GM13976 (cell line): ENCODE data around the gene CCDC126.
"Not testable (repeated sequence)": the region's sequence is repeated elsewhere in the genome, so short reads cannot be mapped to it uniquely, and the experiment has no call there.

Source experiments
- DNase-seq: peaks from one replicate; pipeline ENCODE4 v3.0.0; 2012; ENCODE audit warnings: low spot score
- in situ Hi-C: fragments of 300-500 bp; cut with MboI; formaldehyde crosslinking; loops from one replicate; pipeline ENCODE4 v1.12.0; 2022; ENCODE audit warnings: low sequenced_read_pairs, mixed read lengths, inconsistent platforms; ENCODE audit not compliant: unreplicated experiment
- TF ChIP-seq, protein P1 (sequence below): IDR thresholded peaks from 2 replicates; pipeline ENCODE4 v1.5.1; 2012; ENCODE audit warnings: borderline replicate concordance, mild to moderate bottlenecking; ENCODE audit not compliant: insufficient read depth; ENCODE audit errors: extremely low read depth, missing control alignments, control extremely low read depth

The CCDC126 gene, protein sequence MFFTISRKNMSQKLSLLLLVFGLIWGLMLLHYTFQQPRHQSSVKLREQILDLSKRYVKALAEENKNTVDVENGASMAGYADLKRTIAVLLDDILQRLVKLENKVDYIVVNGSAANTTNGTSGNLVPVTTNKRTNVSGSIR

GRCh38 chr7:23597094-23598091, at the start of gene CCDC126:
CCDC126 (plus strand) TSS chr7:23597382; CDS start chr7:23611316, 13,934 bp downstream.
- peak; percentile 90 for DNase-seq
- in situ Hi-C loops: no loop called here

GRCh38 chr7:23547662-23548061, 49.5 kb upstream of the CCDC126 start:
- no peak for DNase-seq
- in situ Hi-C loops: loop anchor here (10.0 kb wide), 1 partner anchor 273 kb away; no protein-coding TSS in a partner anchor
- TF ChIP-seq, protein P1, sequence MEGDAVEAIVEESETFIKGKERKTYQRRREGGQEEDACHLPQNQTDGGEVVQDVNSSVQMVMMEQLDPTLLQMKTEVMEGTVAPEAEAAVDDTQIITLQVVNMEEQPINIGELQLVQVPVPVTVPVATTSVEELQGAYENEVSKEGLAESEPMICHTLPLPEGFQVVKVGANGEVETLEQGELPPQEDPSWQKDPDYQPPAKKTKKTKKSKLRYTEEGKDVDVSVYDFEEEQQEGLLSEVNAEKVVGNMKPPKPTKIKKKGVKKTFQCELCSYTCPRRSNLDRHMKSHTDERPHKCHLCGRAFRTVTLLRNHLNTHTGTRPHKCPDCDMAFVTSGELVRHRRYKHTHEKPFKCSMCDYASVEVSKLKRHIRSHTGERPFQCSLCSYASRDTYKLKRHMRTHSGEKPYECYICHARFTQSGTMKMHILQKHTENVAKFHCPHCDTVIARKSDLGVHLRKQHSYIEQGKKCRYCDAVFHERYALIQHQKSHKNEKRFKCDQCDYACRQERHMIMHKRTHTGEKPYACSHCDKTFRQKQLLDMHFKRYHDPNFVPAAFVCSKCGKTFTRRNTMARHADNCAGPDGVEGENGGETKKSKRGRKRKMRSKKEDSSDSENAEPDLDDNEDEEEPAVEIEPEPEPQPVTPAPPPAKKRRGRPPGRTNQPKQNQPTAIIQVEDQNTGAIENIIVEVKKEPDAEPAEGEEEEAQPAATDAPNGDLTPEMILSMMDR: no peak

More at GRCh38 chr7:23597094-23598091, at the start of gene CCDC126:
- TF ChIP-seq, protein P1: no peak

- TF ChIP-seq, protein P1: no peak
- DNase-seq: no peak
- in situ Hi-C loops: no loop called here
These were observed 38.9 kb upstream of the CCDC126 start for GRCh38 chr7:23558303-23558702.

- DNase-seq: peak; percentile 80
- in situ Hi-C loops: no loop called here
- TF ChIP-seq, protein P1: peak; percentile 67
These were observed 26.5 kb upstream of the CCDC126 start for GRCh38 chr7:23570592-23571200.

DNA sequence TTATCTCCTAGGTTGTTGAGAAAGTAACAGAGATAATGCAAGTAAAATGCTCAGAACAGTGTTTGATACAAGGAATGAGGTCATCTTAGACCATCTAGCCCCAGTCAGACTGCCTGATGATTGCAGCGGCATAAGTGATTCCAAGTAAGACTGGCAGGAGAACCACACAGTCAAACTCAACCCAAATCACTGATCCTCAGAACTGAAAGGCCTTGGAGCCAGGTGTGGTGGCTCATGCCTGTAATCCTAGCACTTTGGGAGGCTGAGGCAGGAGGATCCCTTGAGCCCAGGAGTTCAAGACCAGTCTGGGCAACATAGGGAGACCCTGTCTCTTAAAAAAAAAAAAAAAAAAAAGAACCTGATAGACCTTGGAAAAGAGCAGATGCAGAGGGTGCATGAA, 15.2 kb upstream of the CCDC126 start:
- DNase-seq, in situ Hi-C loops: not testable (repeated sequence)

DNA sequence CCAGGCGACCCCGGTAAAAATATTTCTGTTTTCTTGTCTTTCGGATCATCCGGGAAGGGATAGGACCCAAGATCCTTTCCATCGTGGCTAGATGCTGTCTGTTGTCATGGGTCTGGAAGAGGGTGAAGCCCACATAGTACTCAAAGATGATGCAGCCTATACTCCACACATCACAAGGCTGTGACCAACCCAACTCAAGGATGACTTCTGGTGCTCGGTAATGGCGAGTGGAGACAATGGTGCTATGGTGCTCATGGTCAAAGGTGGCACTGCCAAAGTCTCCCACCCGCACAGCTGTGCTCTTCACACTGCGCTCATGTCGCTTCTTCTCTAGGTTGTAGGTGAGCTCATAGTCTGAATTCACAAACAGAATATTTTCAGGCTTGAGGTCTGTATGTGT, 11.9 kb upstream of the CCDC126 start:
- DNase-seq, in situ Hi-C loops: not testable (repeated sequence)

DNA sequence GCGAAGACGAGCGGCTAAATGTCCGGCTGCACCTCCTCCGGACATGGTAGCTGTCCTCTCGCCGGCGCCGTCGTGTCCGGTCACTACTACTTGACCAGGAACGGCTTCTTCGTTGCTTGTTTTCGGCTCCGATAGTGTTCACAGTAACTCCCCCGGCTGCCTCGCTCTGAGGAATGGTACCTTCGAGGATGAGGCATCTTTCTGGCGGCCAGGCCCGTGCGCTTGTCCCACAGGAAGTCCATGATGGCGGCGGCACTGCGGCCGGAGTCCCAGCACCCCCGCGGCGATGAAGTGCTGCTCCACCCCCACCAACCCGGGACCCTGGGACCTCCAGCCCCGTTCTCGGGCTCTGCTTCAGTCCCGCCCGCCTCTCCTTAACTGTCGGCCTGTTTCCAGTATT, 11.0 kb upstream of the CCDC126 start:
- in situ Hi-C loops: no loop called here
- TF ChIP-seq, protein P1: no peak

More for the DNA sequence above, 11.0 kb upstream of the CCDC126 start:
- DNase-seq: no peak
